SK-N-SH treated with all-trans-retinoic acid at 6 μM for 48 hours (cell line): ENCODE results near the gene SDHA.
"Not testable (repeated sequence)": the region's sequence is repeated elsewhere in the genome, so short reads cannot be mapped to it uniquely, and the experiment has no call there.

ENCODE experiments used
- CREB5 ChIP-seq: fragments of 250-450 bp; sonication (Bioruptor Pico); IDR thresholded peaks from 2 replicates; pipeline ENCODE4 v1.5.1; 2020; ENCODE audit warnings: low read depth, mild to moderate bottlenecking, moderate library complexity
- ESRRG ChIP-seq: fragments of 250-450 bp; sonication (Bioruptor Pico); IDR thresholded peaks from 2 replicates; pipeline ENCODE4 v1.6.1; 2021; ENCODE audit warnings: mild to moderate bottlenecking

DNA sequence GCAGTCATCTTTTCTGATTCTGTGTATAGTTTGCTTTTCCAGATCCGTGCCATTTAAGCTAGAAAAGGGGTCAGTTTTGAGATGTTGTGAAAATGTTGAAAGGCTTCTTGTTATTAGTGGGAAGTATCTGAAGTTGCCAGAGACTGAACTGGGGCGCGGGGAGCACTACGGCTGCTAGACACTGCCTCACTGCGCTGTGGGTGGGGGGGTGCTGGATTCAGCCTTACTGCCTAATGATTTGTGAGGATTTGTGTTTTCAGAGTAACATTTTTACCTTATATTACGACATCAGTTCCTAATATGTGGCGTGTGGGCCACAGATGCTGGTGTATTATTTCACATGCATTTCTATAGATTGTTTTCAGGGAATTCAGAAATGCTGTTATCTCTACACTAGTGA is 55.4 kb downstream of the SDHA start:
- TF ChIP-seq CREB5, ESRRG (CRISPR knock-in tag): not testable (repeated sequence)
